BLaER1 treated with 17β-estradiol and CSF1 and Interleukin-3, amounts not matched to agents 10 nM and 100 nM (cell line): ENCODE measurements around the gene RHO.

ENCODE experiments used
- H3K27ac ChIP-seq, 11 experiments: shearing (Covaris generic); formaldehyde crosslinking; 2 replicates each; pipeline ENCODE4 v1.8.1; 2022
- H3K27me3 ChIP-seq, 11 experiments: shearing (Covaris generic); formaldehyde crosslinking; 2 replicates each; pipeline ENCODE4 v1.8.1; 2022
- H3K36me3 ChIP-seq, 11 experiments: shearing (Covaris generic); formaldehyde crosslinking; 2 replicates each; pipeline ENCODE4 v1.8.1; 2022
- H3K4me1 ChIP-seq, 10 experiments: shearing (Covaris generic); formaldehyde crosslinking; 2 replicates each; pipeline ENCODE4 v1.8.1; 2022
- H3K4me2 ChIP-seq, 11 experiments: shearing (Covaris generic); formaldehyde crosslinking; 2 replicates each; pipeline ENCODE4 v1.8.1; 2022
- H3K4me3 ChIP-seq, 10 experiments: shearing (Covaris generic); formaldehyde crosslinking; 2 replicates each; pipeline ENCODE4 v1.8.1; 2022
- H3K9ac ChIP-seq, 11 experiments: shearing (Covaris generic); formaldehyde crosslinking; 2 replicates each; pipeline ENCODE4 v1.8.1; 2022
- H3K9me3 ChIP-seq, 11 experiments: shearing (Covaris generic); formaldehyde crosslinking; replicated peaks in 1 of 11; 2 replicates each; pipeline ENCODE4 v1.8.1; 2022
- H4K20me1 ChIP-seq, 11 experiments: shearing (Covaris generic); formaldehyde crosslinking; 2 replicates each; pipeline ENCODE4 v1.8.1; 2022
- Cebpa-rat ChIP-seq, 11 experiments: shearing (Covaris generic); IDR thresholded peaks; 2 replicates each; pipeline ENCODE4 v1.8.1; 2022

Gene RHO

DNA sequence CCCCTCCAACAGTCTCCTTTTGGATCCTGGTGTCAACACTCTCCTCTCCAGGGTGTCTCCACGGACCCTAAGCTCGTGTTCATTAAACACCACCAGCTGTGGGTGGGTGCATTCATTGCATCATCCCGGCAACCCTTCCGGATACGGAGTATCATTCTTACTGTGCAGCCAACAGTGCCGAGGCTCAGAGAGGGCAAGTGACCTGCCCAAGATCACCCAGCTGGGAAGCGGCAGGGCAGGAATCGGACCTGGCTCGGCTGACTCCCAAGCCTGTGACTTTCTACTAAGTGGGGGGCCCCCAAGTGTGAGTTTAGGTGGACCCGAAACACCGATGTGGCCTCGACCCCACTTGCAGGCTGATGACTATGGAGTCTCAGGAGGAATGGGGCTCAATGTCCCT lies 34.9 kb downstream of the RHO start:
- Histone ChIP-seq H3K36me3 (peaks cover 70 to 98% (median 85%) of the 10 kb centered on the region in 11 experiments), H3K4me3 (no peak overlapping the region), H4K20me1 (peaks cover 0 to 91% (median 0%) of the 10 kb centered on the region in 11 experiments; a peak in 8 of 22 replicates), H3K9me3 (no peaks in the 10 kb centered on the region), H3K4me2 (peak overlapping the region in 2 of 11 experiments; percentile 35 to 80; a peak in 1 of 22 replicates), H3K27me3 (no peaks in the 10 kb centered on the region), H3K27ac (peak overlapping the region in 3 of 11 experiments; percentile 36 to 50 (median 40); a peak in 2 of 22 replicates), H3K4me1 (peaks cover 39 to 87% (median 50%) of the 10 kb centered on the region in 10 experiments), H3K9ac (peak overlapping the region in 5 of 11 experiments; percentile 18 to 67 (median 30); a peak in 3 of 22 replicates)
- no peak for TF ChIP-seq Cebpa-rat (IDR thresholded peaks at IDR 0.05)

DNA sequence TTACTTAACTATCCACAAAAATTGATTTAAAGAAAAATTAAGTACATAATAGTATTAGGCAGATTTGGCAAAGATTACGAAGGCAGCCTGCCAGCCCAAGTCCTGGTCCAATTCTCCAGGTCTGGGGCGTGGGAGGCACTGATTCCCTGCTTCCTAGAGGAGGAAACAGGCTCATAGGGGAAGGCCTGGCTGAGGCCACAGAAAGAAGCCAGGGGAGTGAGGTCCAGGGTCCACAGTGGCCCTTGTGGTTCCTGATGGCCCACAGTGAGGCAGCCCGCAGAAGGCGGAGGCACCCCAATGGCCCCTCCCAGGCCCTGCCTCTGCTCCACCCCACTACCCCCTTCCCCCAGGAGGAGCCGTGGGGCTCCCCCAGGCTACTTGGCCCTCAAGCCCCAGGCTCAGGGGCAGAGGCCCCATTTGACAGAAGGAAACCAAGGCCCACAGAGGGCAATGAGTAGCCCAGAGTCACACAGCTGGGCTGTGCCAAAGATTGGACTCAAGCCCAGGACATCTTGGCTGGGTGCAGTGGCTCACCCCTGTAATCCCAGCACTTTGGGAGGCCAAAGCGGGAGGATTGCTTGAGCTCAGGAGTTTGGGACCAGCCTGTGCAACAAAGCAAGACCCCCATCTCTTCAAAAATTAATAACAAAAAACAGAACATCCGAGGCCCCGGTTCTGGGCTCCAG lies 35.6 kb downstream of the RHO start:
- Histone ChIP-seq H3K4me1 (peaks cover 32 to 81% (median 43%) of the 10 kb centered on the region in 10 experiments), H3K4me2 (0 out of 22 replicates have a peak overlapping the region, but pooled peaks of 1 of the 11 experiments have one; percentile 35), H3K9ac (peak overlapping the region in 6 of 11 experiments; percentile 12 to 67 (median 36); a peak in 7 of 22 replicates), H4K20me1 (peaks cover 0 to 91% (median 0%) of the 10 kb centered on the region in 11 experiments; a peak in 8 of 22 replicates), H3K27ac (peak overlapping the region in 9 of 11 experiments; percentile 12 to 49 (median 37); a peak in 10 of 22 replicates), H3K9me3 (no peaks in the 10 kb centered on the region), H3K27me3 (no peaks in the 10 kb centered on the region), H3K36me3 (peaks cover 74 to 98% (median 86%) of the 10 kb centered on the region in 11 experiments), H3K4me3 (no peak overlapping the region)
- no peak for TF ChIP-seq Cebpa-rat (IDR thresholded peaks at IDR 0.05)

DNA sequence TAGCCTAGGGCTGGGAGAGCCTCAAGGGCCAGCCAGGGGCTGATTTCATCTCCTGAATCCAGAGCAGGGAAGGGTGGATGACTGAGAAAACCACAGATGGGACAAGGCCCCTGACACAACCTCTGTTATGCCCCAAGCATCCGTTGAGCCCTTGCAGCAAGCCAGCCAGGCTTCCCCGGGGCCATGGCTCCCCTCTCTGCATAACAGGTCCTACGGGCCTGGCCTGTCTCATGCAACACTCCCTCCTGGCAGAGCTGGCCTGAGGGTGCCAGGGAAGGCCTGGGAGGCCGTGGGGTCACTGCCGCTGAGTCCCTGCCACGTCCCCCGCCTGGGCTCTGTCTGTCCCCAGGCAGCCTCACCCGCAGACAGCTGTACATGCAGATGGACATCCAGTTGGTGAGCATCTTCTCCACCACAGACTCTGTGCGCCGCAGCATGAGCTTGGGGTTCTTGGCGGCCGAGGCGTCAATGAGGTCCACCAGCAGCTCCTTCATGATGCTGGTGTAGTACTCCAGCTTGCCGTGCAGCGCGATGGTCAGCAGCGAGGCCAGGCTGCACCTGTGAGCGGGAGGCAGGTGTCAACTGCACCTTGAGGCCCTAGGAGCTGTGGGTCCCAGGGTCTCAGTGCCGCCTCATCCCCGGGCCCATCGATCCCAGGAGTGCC lies 36.7 kb downstream of the RHO start:
- no peak overlapping the region for H3K4me3 ChIP-seq
- H3K27ac ChIP-seq, result peak overlapping the region in 7 of 11 experiments; percentile 12 to 49 (median 20); a peak in 9 of 22 replicates
- H3K36me3 ChIP-seq, result peaks cover 81 to 98% (median 86%) of the 10 kb centered on the region in 11 experiments
- no peaks in the 10 kb centered on the region for H3K27me3 ChIP-seq
- no peak for TF ChIP-seq Cebpa-rat (IDR thresholded peaks at IDR 0.05)
- H3K4me1 ChIP-seq, result peaks cover 21 to 70% (median 32%) of the 10 kb centered on the region in 10 experiments
- H3K9me3 ChIP-seq, result no peaks in the 10 kb centered on the region
- H3K4me2 ChIP-seq, result peak overlapping the region in 1 of 11 experiments; percentile 35; a peak in 2 of 22 replicates
- peak overlapping the region in 5 of 11 experiments; percentile 8 to 67 (median 45); a peak in 8 of 22 replicates for H3K9ac ChIP-seq
- peaks cover 0 to 89% (median 0%) of the 10 kb centered on the region in 11 experiments; a peak in 9 of 22 replicates for H4K20me1 ChIP-seq

DNA sequence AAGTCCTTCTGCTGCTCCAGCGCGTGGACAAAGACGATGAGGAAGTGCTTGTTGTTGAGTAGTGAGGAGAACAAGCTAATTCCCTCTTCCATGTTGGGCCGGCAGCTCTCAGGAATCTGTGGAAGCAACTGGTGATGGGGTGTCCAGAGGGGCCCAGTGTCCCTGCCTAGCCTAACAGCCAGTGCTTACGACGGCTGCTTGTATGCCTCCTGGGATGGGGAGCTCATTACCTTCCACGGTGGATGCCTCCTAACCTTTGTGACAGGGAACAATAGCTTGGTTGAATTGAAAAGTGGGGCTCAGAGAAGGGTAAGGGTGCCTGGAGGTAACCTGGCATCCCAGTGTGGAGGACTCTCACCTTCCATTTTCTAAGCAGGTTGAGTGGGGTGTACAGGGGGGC lies 37.5 kb downstream of the RHO start:
- Histone ChIP-seq H3K4me2 (no peak overlapping the region), H3K27ac (peak overlapping the region in 1 of 11 experiments; percentile 49; a peak in 1 of 22 replicates), H3K9ac (no peak overlapping the region), H3K9me3 (no peaks in the 10 kb centered on the region), H4K20me1 (peaks cover 0 to 92% (median 0%) of the 10 kb centered on the region in 11 experiments; a peak in 9 of 22 replicates), H3K4me1 (peaks cover 19 to 62% (median 24%) of the 10 kb centered on the region in 10 experiments), H3K36me3 (peaks cover 87 to 98% (median 91%) of the 10 kb centered on the region in 11 experiments), H3K27me3 (no peaks in the 10 kb centered on the region), H3K4me3 (no peak overlapping the region)
- TF ChIP-seq Cebpa-rat (IDR thresholded peaks at IDR 0.05), result no peak

DNA sequence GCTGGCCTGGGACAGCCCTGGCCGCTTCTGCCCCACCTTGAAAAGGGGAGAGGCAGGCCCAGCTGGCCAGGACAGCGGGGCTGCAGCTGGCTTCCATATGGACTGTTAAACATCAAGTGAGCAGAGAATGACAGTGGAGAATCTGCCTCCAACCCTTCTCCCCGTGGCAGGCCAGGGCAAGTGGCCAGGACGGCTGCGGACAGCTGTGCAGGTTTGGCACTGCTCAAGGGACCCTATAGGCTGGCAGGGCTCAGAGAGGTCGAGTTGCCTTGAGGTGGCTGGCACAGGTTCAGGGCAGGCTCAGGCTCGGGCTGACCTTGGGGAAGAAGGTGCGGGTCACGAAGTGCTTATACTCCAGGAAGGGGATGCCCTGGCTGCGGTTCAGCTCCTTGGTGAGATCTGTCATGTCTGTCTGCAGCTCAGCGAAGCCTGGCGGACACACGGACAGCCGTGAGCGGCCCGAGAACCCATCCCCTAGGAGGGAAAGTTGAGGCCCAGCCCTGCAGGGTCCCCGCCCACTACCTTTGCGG lies 38.8 kb downstream of the RHO start:
- TF ChIP-seq Cebpa-rat (IDR thresholded peaks at IDR 0.05), result no peak
- H3K27ac ChIP-seq, result peak overlapping the region in 1 of 11 experiments; percentile 22; a peak in 1 of 22 replicates
- no peak overlapping the region; a peak in 1 of 22 replicates for H3K9ac ChIP-seq
- no peaks in the 10 kb centered on the region for H3K9me3 ChIP-seq
- H3K4me1 ChIP-seq, result peaks cover 6 to 50% (median 18%) of the 10 kb centered on the region in 10 experiments
- H3K27me3 ChIP-seq, result no peaks in the 10 kb centered on the region
- no peak overlapping the region for H3K4me3 ChIP-seq
- H3K4me2 ChIP-seq, result no peak overlapping the region
- H4K20me1 ChIP-seq, result peaks cover 0 to 96% (median 0%) of the 10 kb centered on the region in 11 experiments; a peak in 9 of 22 replicates
- peaks cover 92 to 100% (median 98%) of the 10 kb centered on the region in 11 experiments for H3K36me3 ChIP-seq

DNA sequence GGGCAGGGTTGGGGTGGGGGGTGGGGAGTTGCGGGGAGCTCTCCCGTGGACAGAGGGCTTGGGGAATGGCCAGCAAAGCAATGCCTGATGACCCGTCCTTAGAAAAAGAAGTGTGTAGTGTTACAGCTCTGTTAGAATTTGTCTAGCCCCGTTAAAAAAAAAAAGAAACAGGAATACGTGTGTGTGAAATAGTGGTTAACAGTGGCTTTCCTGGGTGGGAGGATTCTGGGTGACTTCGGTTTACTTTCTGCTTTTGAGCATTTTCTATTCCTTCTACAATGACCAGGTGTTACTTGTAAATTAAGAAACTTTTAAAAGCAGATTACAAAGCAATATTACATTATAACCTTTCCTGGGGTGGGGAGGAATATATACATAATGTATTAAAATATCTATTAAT lies 39.5 kb downstream of the RHO start:
- no peak overlapping the region for H3K4me3 ChIP-seq
- no peak overlapping the region for H3K27ac ChIP-seq
- H3K4me1 ChIP-seq, result peaks cover 6 to 50% (median 19%) of the 10 kb centered on the region in 10 experiments; a peak in 19 of 20 replicates
- no peak overlapping the region for H3K4me2 ChIP-seq
- no peak for TF ChIP-seq Cebpa-rat (IDR thresholded peaks at IDR 0.05)
- H3K36me3 ChIP-seq, result peaks cover 92 to 100% (median 98%) of the 10 kb centered on the region in 11 experiments
- H3K27me3 ChIP-seq, result no peaks in the 10 kb centered on the region
- no peak overlapping the region for H3K9ac ChIP-seq
- H4K20me1 ChIP-seq, result peaks cover 0 to 96% (median 0%) of the 10 kb centered on the region in 11 experiments; a peak in 9 of 22 replicates
- H3K9me3 ChIP-seq, result no peaks in the 10 kb centered on the region

DNA sequence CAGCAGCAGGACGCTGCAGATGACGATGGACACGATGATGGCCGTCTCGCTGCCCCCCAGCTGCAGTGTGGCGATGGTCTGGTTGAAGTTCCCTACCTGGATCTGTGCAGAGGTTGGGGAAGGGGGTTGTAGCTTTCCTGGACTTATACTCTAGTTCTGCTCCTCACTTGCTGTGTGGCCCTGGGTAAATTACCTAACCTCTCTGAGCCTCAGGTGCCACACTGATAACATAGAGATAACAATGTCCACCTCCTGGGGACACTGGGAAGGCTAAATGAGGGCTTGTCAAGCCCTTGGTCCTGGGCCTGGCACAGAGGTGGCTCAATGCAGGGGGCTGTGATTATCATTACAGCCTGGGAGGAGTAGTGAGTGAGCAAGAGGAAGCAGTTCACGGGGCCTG lies 41.4 kb downstream of the RHO start:
- H3K9ac ChIP-seq, result 0 out of 22 replicates have a peak overlapping the region, but pooled peaks of 1 of the 11 experiments have one; percentile 2
- H3K4me1 ChIP-seq, result peaks cover 22 to 43% (median 34%) of the 10 kb centered on the region in 10 experiments
- H3K4me3 ChIP-seq, result no peak overlapping the region
- no peak overlapping the region for H3K4me2 ChIP-seq
- peaks cover 0 to 90% (median 0%) of the 10 kb centered on the region in 11 experiments; a peak in 9 of 22 replicates for H4K20me1 ChIP-seq
- no peaks in the 10 kb centered on the region for H3K27me3 ChIP-seq
- H3K36me3 ChIP-seq, result peaks cover 86 to 100% (median 97%) of the 10 kb centered on the region in 11 experiments
- H3K9me3 ChIP-seq, result no peaks in the 10 kb centered on the region
- no peak for TF ChIP-seq Cebpa-rat (IDR thresholded peaks at IDR 0.05)
- 0 out of 22 replicates have a peak overlapping the region, but pooled peaks of 1 of the 11 experiments have one; percentile 3 for H3K27ac ChIP-seq
